MG63 (cell line): Measurements from ENCODE around the gene SETD1A. TPM values are rescaled to one million over a fixed set of nuclear protein-coding genes. Genes with fewer than 3 reads are reported as not detected.

Source experiments
- DNase-seq: peaks from one replicate; pipeline ENCODE4 v3.0.0-alpha.2; 2020
- H3K27me3 ChIP-seq: fragments of 250-450 bp; sonication (Bioruptor Pico); 2 replicates; pipeline ENCODE4 v1.5.1; 2020; ENCODE audit warnings: mild to moderate bottlenecking, moderate library complexity
- H3K36me3 ChIP-seq: fragments of 250-450 bp; sonication (Bioruptor Pico); 2 replicates; pipeline ENCODE4 v1.5.1; 2020; ENCODE audit warnings: mild to moderate bottlenecking, moderate library complexity
- H3K4me3 ChIP-seq: fragments of 250-450 bp; sonication (Bioruptor Pico); 2 replicates; pipeline ENCODE4 v1.5.1; 2020; ENCODE audit warnings: mild to moderate bottlenecking, moderate library complexity
- H3K9me3 ChIP-seq: fragments of 250-450 bp; sonication (Bioruptor Pico); 2 replicates; pipeline ENCODE4 v1.5.1; 2020; ENCODE audit warnings: mild to moderate bottlenecking, moderate library complexity
- total RNA-seq: library from RNA; depleted of rRNA; stranded (reverse); fragments of >200 nt; shearing (Covaris generic); gene quantifications from 2 replicates; pipeline ENCODE4 v1.2.3, GENCODE V29; 2014; ENCODE audit warnings: low replicate concordance; rRNA removed

Gene SETD1A
- 0.17 and 0.76 TPM in 2 replicates for total RNA-seq

- Histone ChIP-seq H3K27me3 (no peaks in the 10 kb centered on the region), H3K36me3 (peaks cover 39% of the 10 kb centered on the region), H3K9me3 (no peaks in the 10 kb centered on the region), H3K4me3 (peak within 1 kb of the TSS; percentile 100)
- peak; percentile 99 for DNase-seq
These were observed at the start of gene SETD1A for GRCh38 chr16:30957456-30958174. SETD1A (plus strand) TSS chr16:30957754; CDS start chr16:30958732, 978 bp downstream.

DNA sequence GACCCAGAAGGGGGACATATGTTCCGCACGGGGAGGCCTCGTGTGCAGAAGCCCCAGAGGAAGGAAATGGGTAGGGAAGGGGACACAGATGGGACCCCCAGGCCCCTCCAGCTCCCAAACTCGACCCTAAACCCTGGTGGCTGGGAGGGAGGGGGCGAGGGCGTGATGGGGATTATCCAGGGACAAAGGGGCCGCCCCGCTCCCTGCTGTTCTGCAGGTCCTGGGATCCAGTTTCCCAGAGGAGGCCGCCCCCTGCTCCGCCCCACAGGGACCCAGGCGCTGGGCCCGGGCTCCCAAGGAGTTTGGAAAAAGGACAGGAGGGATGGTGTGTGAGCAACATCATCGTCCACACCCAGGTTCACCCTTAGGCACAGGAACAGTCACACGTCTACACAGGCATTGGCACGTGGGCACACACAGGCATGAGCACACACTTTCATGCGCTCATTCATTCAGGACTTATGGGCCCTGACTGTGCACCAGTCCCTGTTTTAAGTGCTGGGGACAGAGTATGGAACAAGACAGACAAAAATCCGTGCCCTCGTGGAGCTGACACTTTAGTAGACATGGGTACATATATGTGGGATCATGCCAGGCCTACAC is 47.0 kb upstream of the SETD1A start:
- Histone ChIP-seq H3K27me3 (no peaks in the 10 kb centered on the region), H3K4me3 (no peak overlapping the region), H3K36me3 (no peaks in the 10 kb centered on the region), H3K9me3 (no peaks in the 10 kb centered on the region)
- no peak for DNase-seq

DNA sequence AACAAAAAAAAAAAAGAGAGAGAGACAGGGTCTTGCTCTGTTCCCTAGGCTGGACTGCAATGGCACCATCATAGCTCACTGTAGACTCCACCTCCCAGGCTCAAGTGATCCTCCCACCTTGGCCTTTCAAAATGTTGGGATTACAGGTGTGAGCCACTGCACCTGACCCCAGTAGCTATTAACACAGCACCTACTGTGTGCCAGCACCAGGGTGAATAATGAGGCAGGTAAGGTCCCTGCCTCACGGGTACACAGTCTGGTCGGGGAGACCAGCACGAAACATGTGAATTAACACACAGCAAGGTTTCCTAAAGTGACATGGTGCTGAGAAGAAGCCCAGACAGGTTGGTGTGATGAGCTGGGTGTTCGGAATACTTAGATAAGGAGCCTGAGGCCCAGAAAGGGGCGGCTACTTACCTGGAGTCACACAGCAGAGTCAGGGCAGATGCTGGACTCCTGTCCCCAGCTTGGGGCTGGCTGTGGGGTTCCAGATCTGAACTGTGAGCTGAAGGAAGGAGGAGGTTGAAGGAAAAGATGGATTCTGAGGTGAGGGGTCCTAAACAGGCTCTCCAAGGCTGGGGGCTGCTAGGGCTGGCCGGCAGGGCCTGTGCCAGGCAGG is 44.7 kb upstream of the SETD1A start:
- no peak for DNase-seq
- Histone ChIP-seq H3K36me3 (no peaks in the 10 kb centered on the region), H3K27me3 (no peaks in the 10 kb centered on the region), H3K4me3 (no peak overlapping the region), H3K9me3 (no peaks in the 10 kb centered on the region)

GRCh38 chr16:30914830-30915229 is 42.7 kb upstream of the SETD1A start:
- DNase-seq, result no peak
- H3K4me3 ChIP-seq, result no peak overlapping the region

DNA sequence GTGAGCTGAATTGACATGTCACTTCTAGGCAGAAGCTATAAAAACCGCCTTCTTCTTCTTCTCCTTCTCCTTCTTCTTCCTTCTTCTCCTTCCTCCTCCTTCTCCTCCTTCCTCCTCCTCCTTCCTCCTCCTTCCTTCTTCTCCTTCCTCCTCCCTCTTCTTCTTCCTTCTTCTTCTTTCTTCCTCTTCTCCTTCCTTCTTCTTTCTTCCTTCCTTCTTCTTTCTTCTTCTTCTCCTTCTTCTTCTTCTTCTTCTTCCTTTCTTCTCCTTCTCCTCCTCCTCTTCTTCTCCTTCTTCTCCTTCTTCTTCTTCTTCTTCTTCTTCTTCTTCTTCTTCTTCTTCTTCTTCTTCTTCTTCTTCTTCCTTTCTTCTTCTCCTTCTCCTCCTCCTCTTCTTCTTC is 38.9 kb upstream of the SETD1A start:
- Histone ChIP-seq H3K36me3 (peaks cover 15% of the 10 kb centered on the region), H3K4me3 (no peak overlapping the region), H3K27me3 (no peaks in the 10 kb centered on the region), H3K9me3 (no peaks in the 10 kb centered on the region)
- DNase-seq, result no peak

More at GRCh38 chr16:30914830-30915229, 42.7 kb upstream of the SETD1A start:
- Histone ChIP-seq H3K36me3 (no peaks in the 10 kb centered on the region), H3K9me3 (no peaks in the 10 kb centered on the region), H3K27me3 (no peaks in the 10 kb centered on the region)

DNA sequence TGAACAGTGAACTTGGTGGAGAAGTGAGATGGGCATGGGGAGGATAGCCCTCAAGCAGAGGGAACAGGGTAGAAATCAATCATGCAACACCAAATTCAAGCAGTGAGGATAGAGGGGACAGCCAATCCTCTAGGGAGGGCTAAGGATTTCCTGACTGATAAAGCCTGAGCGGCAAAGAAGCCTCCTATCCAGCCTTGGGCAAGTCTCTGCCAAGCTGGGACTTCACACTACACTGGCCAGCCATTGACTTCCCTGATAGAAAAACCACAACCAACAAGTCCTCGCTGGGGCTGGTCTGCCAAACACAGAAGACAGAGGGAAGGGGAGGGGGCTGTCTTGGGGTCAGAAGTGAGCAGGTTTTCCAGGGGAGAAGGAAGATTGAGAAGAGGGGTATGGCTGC is 36.7 kb upstream of the SETD1A start:
- Histone ChIP-seq H3K27me3 (no peaks in the 10 kb centered on the region), H3K36me3 (peaks cover 15% of the 10 kb centered on the region), H3K4me3 (no peak overlapping the region), H3K9me3 (no peaks in the 10 kb centered on the region)
- no peak for DNase-seq

- no peaks in the 10 kb centered on the region for H3K27me3 ChIP-seq
- H3K4me3 ChIP-seq, result peak overlapping the region; percentile 97
- no peak for DNase-seq
- no peaks in the 10 kb centered on the region for H3K9me3 ChIP-seq
- peaks cover 19% of the 10 kb centered on the region for H3K36me3 ChIP-seq
These were observed 36.2 kb upstream of the SETD1A start for GRCh38 chr16:30921459-30921747.

GRCh38 chr16:30921748-30922419 is 35.7 kb upstream of the SETD1A start:
- Histone ChIP-seq H3K36me3 (peaks cover 24% of the 10 kb centered on the region), H3K4me3 (peak overlapping the region; percentile 97), H3K9me3 (no peaks in the 10 kb centered on the region), H3K27me3 (no peaks in the 10 kb centered on the region)
- peak; percentile 85 for DNase-seq

DNA sequence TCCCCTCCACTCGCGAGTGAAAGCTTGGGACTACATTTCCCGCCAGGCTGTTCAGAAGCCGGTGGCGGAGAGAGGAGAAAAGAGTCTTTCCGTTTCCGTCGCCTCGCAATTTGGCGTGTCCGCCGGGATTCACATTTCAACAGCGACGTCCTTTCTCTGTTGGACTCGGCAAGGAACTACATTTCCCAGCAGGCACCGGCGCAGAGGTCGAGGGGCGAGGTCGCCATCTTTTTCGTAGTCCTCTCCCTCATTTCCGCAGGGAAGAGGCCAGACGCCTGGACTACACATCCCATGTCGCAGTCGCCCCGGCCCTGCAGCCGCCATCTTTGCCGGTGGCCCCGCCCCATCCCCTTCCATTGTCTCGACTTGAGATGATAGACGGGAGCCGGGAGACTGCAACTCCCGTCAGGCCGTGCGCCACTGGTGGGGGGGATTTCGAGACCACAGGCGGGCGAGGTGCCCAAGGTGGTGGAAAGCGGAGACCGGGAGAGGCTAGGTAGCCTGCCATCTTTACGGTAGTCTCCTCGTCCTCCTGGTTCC is 35.1 kb upstream of the SETD1A start:
- peak overlapping the region; percentile 97 for H3K4me3 ChIP-seq
- DNase-seq, result peak; percentile 100
- no peaks in the 10 kb centered on the region for H3K9me3 ChIP-seq
- H3K27me3 ChIP-seq, result no peaks in the 10 kb centered on the region
- peaks cover 24% of the 10 kb centered on the region for H3K36me3 ChIP-seq

DNA sequence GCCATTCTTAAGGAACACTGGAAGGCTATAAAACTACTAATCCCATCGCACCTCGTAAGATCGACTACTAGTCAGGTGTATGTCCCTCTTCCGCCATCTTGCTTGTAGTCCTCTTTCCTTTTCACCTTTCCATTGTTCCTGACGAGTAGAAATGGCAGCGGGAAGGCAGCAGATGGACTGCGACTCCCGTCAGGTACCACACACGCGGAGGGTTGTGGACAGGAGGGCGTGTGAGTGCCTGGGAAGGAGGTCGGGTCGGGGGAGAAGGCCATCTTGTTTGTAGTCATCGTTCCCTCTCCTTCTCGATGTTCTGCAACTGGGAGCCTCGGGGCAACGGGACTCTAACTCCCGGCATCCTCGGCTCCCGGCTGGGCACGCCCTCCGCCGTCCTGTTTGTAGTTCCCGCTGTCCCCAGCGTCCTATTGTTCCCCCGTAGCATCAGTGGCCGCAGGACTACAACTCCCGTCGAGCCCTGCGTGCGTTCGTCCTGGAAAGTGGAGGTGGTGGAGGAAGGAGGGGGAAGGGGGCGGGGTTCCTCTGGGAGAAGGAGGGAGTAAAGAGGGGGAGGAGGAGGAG is 34.5 kb upstream of the SETD1A start:
- peak overlapping the region; percentile 97 for H3K4me3 ChIP-seq
- peak; percentile 100 for DNase-seq

DNA sequence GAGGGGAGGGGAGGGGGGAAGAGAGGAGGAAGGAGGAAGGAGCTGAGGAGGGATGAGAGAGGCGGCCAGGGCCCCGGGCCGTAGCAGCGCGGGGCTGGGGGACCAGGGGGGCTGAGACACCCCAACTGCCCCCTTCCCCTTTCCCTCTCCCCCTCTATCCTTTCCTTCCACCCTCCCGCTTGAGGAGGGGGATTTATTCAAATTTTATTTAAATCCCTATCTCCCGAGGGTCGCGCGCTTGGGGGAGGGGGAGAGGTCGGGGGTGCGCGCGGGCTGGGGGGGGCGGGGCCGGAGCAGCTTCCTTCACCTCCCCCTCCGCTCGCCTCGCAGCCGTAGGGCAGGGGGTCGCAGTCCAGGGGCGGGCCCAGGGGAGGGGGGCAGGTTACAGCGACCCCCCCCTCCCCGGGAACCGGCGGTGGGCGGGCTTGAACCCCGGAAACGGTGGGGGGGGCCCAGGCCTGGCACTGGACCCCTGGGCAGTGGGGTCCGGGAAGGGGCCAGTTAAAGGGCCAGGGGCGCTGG is 33.9 kb upstream of the SETD1A start, which contains the start of gene FBXL19:
FBXL19 (plus strand) TSS at position 19 of the 522 bp plus-strand sequence. CDS start 2,183 bp downstream, outside the sequence.
- H3K27me3 ChIP-seq, result no peaks in the 10 kb centered on the region
- no peaks in the 10 kb centered on the region for H3K9me3 ChIP-seq
- no peak for DNase-seq
- peaks cover 24% of the 10 kb centered on the region for H3K36me3 ChIP-seq
- peak within 1 kb of the TSS; percentile 97 for H3K4me3 ChIP-seq

More for the DNA sequence above, 34.5 kb upstream of the SETD1A start:
- Histone ChIP-seq H3K9me3 (no peaks in the 10 kb centered on the region), H3K27me3 (no peaks in the 10 kb centered on the region), H3K36me3 (peaks cover 24% of the 10 kb centered on the region)

DNA sequence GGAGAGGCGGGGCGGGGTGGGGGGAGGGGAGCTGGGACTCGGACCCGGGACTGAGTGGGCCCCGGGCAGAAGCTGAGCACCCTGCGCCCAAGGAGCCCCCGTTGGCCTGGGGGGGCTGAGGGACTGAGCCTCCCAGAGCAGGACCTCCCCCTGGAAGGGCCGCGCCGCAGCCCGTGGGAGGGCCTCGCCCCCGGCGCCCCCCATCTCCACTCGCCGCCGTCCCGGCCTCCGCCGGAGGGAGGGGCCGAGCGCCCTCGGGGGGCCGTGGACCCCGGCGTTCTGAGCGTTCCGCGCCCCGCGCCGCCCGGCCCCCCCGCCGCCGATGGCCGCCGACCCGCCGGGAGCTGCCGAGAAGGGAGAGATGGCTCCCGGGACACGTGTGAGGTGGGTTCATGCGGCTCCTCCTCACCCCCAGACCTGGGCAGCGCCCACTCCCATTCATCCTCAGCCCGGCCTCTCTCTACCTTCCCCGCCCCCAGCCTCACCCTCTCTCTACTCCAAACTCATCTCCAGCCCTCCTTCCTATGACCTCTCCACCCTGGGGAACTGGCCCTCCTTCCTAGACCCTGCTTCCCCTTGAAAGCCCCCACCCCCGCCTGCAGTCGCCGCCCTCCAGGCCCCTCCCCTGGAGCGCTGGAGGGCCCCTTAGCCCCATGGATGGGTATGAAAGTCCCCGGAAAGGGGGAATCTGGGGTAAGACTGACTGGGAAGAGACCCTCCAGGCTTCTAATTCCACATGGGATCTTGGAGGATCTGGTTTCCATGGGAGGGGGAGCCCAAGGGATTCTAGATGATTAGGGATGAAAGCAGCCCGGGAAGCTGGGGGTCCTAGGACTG is 33.3 kb upstream of the SETD1A start:
- no peaks in the 10 kb centered on the region for H3K27me3 ChIP-seq
- peak; percentile 22 for DNase-seq
- peak overlapping the region; percentile 97 for H3K4me3 ChIP-seq
- no peaks in the 10 kb centered on the region for H3K9me3 ChIP-seq
- peaks cover 24% of the 10 kb centered on the region for H3K36me3 ChIP-seq

DNA sequence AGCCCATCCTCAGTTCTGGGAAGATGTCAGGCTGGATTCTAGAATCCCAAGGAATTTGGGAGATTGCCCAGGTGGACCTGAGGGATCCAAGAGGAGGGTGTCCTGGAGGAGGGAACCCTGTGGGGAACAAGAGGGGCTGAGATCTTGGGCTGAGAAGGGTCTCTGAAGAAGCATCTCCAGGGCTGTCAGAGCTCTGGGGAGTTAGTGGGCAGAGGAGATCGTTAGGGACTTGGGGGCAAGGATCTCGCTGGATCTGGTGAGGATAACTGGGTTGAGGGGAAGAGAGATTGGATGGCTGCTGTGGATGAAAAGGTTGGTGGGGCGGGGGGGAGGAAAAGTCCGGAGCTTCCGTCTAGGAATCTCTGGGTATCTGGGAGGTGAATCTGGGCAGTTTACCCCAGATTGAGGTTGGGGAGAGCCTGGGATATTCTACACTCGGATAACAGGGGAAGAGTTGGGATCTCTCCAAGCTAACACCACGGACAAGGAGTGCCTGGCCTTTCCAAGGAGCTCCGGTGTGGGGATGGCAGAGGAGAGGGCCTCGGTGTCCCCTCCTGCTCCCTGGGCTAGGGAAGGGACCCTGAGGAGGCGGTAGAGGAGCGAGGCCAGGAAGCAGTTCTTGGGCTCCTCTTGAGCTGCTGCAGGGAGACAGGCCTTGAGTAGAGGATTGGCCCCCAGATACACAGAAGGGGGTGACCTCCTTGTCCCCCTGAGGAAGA is 32.5 kb upstream of the SETD1A start:
- no peaks in the 10 kb centered on the region for H3K27me3 ChIP-seq
- peak overlapping the region; percentile 97 for H3K4me3 ChIP-seq
- no peaks in the 10 kb centered on the region for H3K9me3 ChIP-seq
- DNase-seq, result no peak
- H3K36me3 ChIP-seq, result peaks cover 28% of the 10 kb centered on the region

- Histone ChIP-seq H3K36me3 (peaks cover 26% of the 10 kb centered on the region), H3K27me3 (no peaks in the 10 kb centered on the region), H3K4me3 (no peak overlapping the region), H3K9me3 (no peaks in the 10 kb centered on the region)
- no peak for DNase-seq
These were observed 31.9 kb upstream of the SETD1A start for GRCh38 chr16:30925632-30925987.
